GM18520 (cell line): Measurements from ENCODE around the gene SPATA3.

Experiments
- ATAC-seq: cut with Tn5 transposase; IDR thresholded peaks from one replicate; pipeline ENCODE4 v1.9.1; 2021; ENCODE audit not compliant: unreplicated experiment

SPATA3 gene

GRCh38 chr2:230995821-230996220 lies at the start of gene SPATA3:
SPATA3 (plus strand) TSS chr2:230996121; CDS start chr2:230996234, 113 bp downstream.
- no peak for ATAC-seq

GRCh38 chr2:230946429-230947234 lies 49.3 kb upstream of the SPATA3 start:
- no peak for ATAC-seq

GRCh38 chr2:230947235-230947576 lies 48.7 kb upstream of the SPATA3 start:
- no peak for ATAC-seq

GRCh38 chr2:230947908-230948365 lies 48.0 kb upstream of the SPATA3 start:
- no peak for ATAC-seq

GRCh38 chr2:230949966-230950873 lies 45.7 kb upstream of the SPATA3 start:
- peak; percentile 43 for ATAC-seq

- ATAC-seq = no peak
Measured at GRCh38 chr2:230950874-230951339, 45.0 kb upstream of the SPATA3 start.

GRCh38 chr2:230951396-230951795 lies 44.5 kb upstream of the SPATA3 start:
- ATAC-seq = no peak

- ATAC-seq = no peak
Measured at GRCh38 chr2:230952226-230952956, 43.5 kb upstream of the SPATA3 start.

GRCh38 chr2:230953845-230954244 lies 42.1 kb upstream of the SPATA3 start:
- no peak for ATAC-seq

- ATAC-seq = no peak
Measured at GRCh38 chr2:230954746-230955145, 41.2 kb upstream of the SPATA3 start.

- no peak for ATAC-seq
Measured at GRCh38 chr2:230955163-230955737, 40.7 kb upstream of the SPATA3 start.

GRCh38 chr2:230956827-230957755 lies 38.8 kb upstream of the SPATA3 start:
- peak; percentile 66 for ATAC-seq

GRCh38 chr2:230957756-230958391 lies 38.0 kb upstream of the SPATA3 start:
- no peak for ATAC-seq

- ATAC-seq = no peak
Measured at GRCh38 chr2:230958820-230959756, 36.8 kb upstream of the SPATA3 start.

- no peak for ATAC-seq
Measured at GRCh38 chr2:230960026-230960425, 35.9 kb upstream of the SPATA3 start.

- ATAC-seq = no peak
Measured at GRCh38 chr2:230961091-230961491, 34.8 kb upstream of the SPATA3 start.

- ATAC-seq = no peak
Measured at GRCh38 chr2:230964136-230964730, 31.7 kb upstream of the SPATA3 start.

- no peak for ATAC-seq
Measured at GRCh38 chr2:230967113-230967512, 28.8 kb upstream of the SPATA3 start.
